HG02798 (cell line): Measurements from ENCODE around the gene MAP7D3.

ENCODE experiments used
- ATAC-seq: cut with Tn5 transposase; IDR thresholded peaks from one replicate; pipeline ENCODE4 v1.9.1; 2021; ENCODE audit warnings: mild to moderate bottlenecking; ENCODE audit not compliant: unreplicated experiment, poor library complexity

The MAP7D3 gene

GRCh38 chrX:136209016-136209738, 42.0 kb downstream of the MAP7D3 start:
- ATAC-seq, result no peak

- ATAC-seq, result no peak
Observed at GRCh38 chrX:136207546-136207945, 43.7 kb downstream of the MAP7D3 start.

- no peak for ATAC-seq
Observed at GRCh38 chrX:136206916-136207315, 44.3 kb downstream of the MAP7D3 start.

- ATAC-seq, result no peak
Observed at GRCh38 chrX:136205882-136206380, 45.3 kb downstream of the MAP7D3 start.

GRCh38 chrX:136204571-136204970, 46.6 kb downstream of the MAP7D3 start:
- no peak for ATAC-seq

GRCh38 chrX:136203951-136204350, 47.2 kb downstream of the MAP7D3 start:
- ATAC-seq, result no peak

GRCh38 chrX:136203438-136203837, 47.8 kb downstream of the MAP7D3 start:
- ATAC-seq, result no peak

GRCh38 chrX:136202889-136203288, 48.3 kb downstream of the MAP7D3 start:
- no peak for ATAC-seq

GRCh38 chrX:136201601-136202000, 49.6 kb downstream of the MAP7D3 start:
- no peak for ATAC-seq

- no peak for ATAC-seq
Observed at GRCh38 chrX:136200466-136200865, 50.7 kb downstream of the MAP7D3 start.

GRCh38 chrX:136199365-136199764, 51.8 kb downstream of the MAP7D3 start:
- no peak for ATAC-seq

GRCh38 chrX:136198678-136199243, 52.4 kb downstream of the MAP7D3 start:
- no peak for ATAC-seq

GRCh38 chrX:136198010-136198409, 53.2 kb downstream of the MAP7D3 start:
- ATAC-seq, result no peak

- ATAC-seq, result no peak
Observed at GRCh38 chrX:136196691-136197155, 54.5 kb downstream of the MAP7D3 start.

- no peak for ATAC-seq
Observed at GRCh38 chrX:136195247-136195646, 56.0 kb downstream of the MAP7D3 start.

- no peak for ATAC-seq
Observed at GRCh38 chrX:136194536-136194935, 56.7 kb downstream of the MAP7D3 start.

GRCh38 chrX:136193771-136194170, 57.4 kb downstream of the MAP7D3 start:
- ATAC-seq, result no peak

- ATAC-seq, result no peak
Observed at GRCh38 chrX:136192839-136193414, 58.3 kb downstream of the MAP7D3 start.

GRCh38 chrX:136192135-136192534, 59.1 kb downstream of the MAP7D3 start:
- no peak for ATAC-seq

- ATAC-seq, result no peak
Observed at GRCh38 chrX:136191171-136191570, 60.0 kb downstream of the MAP7D3 start.

- ATAC-seq, result no peak
Observed at GRCh38 chrX:136190038-136190713, 61.0 kb downstream of the MAP7D3 start.
